DOHH2 (cell line): ENCODE data around the gene PPP1R1B.

Experiments
- H3F3A ChIP-seq: fragments of 200-600 bp; sonication (generic), shearing (Covaris generic); 2 replicates; pipeline ENCODE4 v1.6.0; 2016; ENCODE audit warnings: antibody characterized with exemption, mild to moderate bottlenecking; ENCODE audit not compliant: control insufficient read depth, insufficient read depth
- H3K27ac ChIP-seq: fragments of 200-600 bp; sonication (generic); 2 replicates; pipeline ENCODE4 v1.5.1; 2014; ENCODE audit warnings: low read depth, mild to moderate bottlenecking, low read length, moderate library complexity
- H3K27me3 ChIP-seq: fragments of 200-600 bp; sonication (generic); 2 replicates; pipeline ENCODE4 v1.6.1; 2014; ENCODE audit warnings: mild to moderate bottlenecking, low read length, mixed read lengths; ENCODE audit not compliant: control insufficient read depth
- H3K36me3 ChIP-seq: fragments of 200-600 bp; sonication (generic); 2 replicates; pipeline ENCODE4 v1.6.1; 2014; ENCODE audit warnings: mild to moderate bottlenecking, low read length, moderate library complexity, mixed read lengths; ENCODE audit not compliant: control insufficient read depth
- H3K4me1 ChIP-seq: fragments of 200-600 bp; sonication (generic); 2 replicates; pipeline ENCODE4 v1.6.1; 2014; ENCODE audit warnings: mild to moderate bottlenecking, low read length, mixed read lengths; ENCODE audit not compliant: control insufficient read depth
- H3K4me2 ChIP-seq: fragments of 200-600 bp; sonication (generic); 2 replicates; pipeline ENCODE4 v1.6.0; 2014; ENCODE audit warnings: mild to moderate bottlenecking, low read length, moderate library complexity
- H3K4me3 ChIP-seq: fragments of 200-600 bp; sonication (generic); 2 replicates; pipeline ENCODE4 v1.5.1; 2014; ENCODE audit warnings: mild to moderate bottlenecking, low read length, mixed read lengths
- H3K79me2 ChIP-seq: fragments of 200-600 bp; sonication (generic); 2 replicates; pipeline ENCODE4 v1.6.1; 2014; ENCODE audit warnings: mild to moderate bottlenecking, low read length, mixed read lengths; ENCODE audit not compliant: control insufficient read depth
- H3K9me2 ChIP-seq: fragments of 200-600 bp; sonication (generic); replicated peaks from 2 replicates; pipeline ENCODE4 v1.6.1; 2014; ENCODE audit warnings: mild to moderate bottlenecking, low read length, mixed read lengths; ENCODE audit not compliant: control insufficient read depth
- H3K9me3 ChIP-seq: fragments of 200-600 bp; sonication (generic); 2 replicates; pipeline ENCODE4 v1.6.1; 2014; ENCODE audit warnings: antibody characterized with exemption, low read length, mixed read lengths; ENCODE audit not compliant: control insufficient read depth, insufficient read depth
- H4K20me1 ChIP-seq: fragments of 200-600 bp; sonication (generic); 2 replicates; pipeline ENCODE4 v1.6.0; 2014; ENCODE audit warnings: low read depth, mild to moderate bottlenecking, antibody characterized with exemption, low read length, moderate library complexity; ENCODE audit not compliant: control insufficient read depth, insufficient read depth
- EZH2phosphoT487 ChIP-seq: fragments of 200-600 bp; sonication (generic); IDR thresholded peaks from 2 replicates; pipeline ENCODE4 v1.6.1; 2017; ENCODE audit warnings: borderline replicate concordance, mild to moderate bottlenecking, antibody characterized with exemption, low read length, moderate library complexity, mixed read lengths
- TF ChIP-seq, protein P1 (sequence below): fragments of 200-600 bp; sonication (generic); IDR thresholded peaks from one replicate; pipeline ENCODE4 v1.5.1; 2014; ENCODE audit warnings: antibody characterized with exemption, mild to moderate bottlenecking, low read depth, low read length; ENCODE audit not compliant: poor library complexity, severe bottlenecking

Gene PPP1R1B

DNA sequence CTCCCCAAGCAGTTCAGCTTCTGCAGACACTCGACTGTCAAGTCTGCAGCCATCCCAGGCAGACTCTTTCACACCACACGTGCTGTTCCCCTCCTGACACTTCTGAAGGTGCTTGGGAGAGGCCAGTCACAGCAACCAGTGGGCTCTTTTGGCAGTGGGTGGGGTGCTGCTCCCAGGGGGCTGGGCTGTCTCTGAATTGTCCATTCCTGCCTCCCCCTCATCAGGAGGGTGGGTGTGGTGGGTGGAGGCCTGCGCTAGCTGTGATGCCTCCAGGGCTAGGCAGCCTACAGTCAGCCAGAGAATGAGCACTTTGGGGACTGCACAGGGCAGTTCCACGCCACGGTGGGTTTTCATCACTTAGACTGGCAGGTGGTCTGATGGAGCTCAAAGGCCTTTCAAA, 20.5 kb downstream of the PPP1R1B start:
- H3K4me2 ChIP-seq: no peak overlapping the region
- no peaks in the 10 kb centered on the region for H3K27me3 ChIP-seq
- TF ChIP-seq EZH2phosphoT487: no peak
- TF ChIP-seq, protein P1, sequence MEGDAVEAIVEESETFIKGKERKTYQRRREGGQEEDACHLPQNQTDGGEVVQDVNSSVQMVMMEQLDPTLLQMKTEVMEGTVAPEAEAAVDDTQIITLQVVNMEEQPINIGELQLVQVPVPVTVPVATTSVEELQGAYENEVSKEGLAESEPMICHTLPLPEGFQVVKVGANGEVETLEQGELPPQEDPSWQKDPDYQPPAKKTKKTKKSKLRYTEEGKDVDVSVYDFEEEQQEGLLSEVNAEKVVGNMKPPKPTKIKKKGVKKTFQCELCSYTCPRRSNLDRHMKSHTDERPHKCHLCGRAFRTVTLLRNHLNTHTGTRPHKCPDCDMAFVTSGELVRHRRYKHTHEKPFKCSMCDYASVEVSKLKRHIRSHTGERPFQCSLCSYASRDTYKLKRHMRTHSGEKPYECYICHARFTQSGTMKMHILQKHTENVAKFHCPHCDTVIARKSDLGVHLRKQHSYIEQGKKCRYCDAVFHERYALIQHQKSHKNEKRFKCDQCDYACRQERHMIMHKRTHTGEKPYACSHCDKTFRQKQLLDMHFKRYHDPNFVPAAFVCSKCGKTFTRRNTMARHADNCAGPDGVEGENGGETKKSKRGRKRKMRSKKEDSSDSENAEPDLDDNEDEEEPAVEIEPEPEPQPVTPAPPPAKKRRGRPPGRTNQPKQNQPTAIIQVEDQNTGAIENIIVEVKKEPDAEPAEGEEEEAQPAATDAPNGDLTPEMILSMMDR: no peak
- no peaks in the 10 kb centered on the region for H3F3A ChIP-seq
- H3K9me3 ChIP-seq: no peaks in the 10 kb centered on the region
- no peaks in the 10 kb centered on the region for H3K36me3 ChIP-seq
- H3K27ac ChIP-seq: no peak overlapping the region
- H3K4me1 ChIP-seq: no peaks in the 10 kb centered on the region; the same call in 1 of the 2 replicates
- no peak overlapping the region for H3K4me3 ChIP-seq
- no peaks in the 10 kb centered on the region for H3K9me2 ChIP-seq
- peaks cover 48% of the 10 kb centered on the region for H3K79me2 ChIP-seq
- peaks cover 13% of the 10 kb centered on the region; the same call in 1 of the 2 replicates for H4K20me1 ChIP-seq

DNA sequence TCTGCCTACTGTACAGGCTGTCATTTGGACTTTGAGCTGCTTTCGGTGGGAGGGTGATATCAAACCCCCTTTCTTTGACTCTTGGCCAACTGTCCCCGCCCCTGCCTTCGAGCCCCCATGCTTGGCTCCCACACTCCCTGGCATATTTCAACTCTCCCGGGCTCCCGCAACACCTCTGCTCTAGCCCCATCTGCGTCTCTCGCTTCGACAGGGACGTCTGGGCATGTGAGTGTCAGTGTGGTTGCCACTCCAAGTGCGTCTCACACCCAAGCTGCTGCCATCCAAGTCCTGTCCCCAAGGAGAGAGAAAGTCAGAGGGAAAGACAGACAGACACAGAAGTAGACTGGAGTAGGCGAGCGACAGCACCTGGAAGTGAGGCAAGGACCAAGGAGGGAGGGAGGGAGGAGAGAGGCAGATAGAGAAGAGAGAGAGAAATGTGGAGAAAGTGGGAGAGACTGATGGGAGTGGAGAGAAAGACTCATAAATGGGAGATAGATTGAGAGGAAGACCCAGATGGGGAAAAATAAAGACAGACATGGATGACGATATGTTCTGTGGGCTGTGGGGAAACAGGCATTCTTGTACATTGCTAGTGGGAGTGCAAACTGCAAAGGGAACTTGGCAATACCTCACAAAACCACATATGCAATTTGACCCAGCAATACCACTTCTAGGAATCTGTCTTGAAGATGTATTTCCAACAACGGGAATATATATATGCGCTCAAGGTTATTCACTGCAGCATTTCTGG, 22.0 kb downstream of the PPP1R1B start:
- no peaks in the 10 kb centered on the region for H3K36me3 ChIP-seq
- TF ChIP-seq, protein P1: no peak
- no peak for TF ChIP-seq EZH2phosphoT487
- no peak overlapping the region for H3K4me2 ChIP-seq
- no peaks in the 10 kb centered on the region for H3K9me3 ChIP-seq
- no peaks in the 10 kb centered on the region for H3K4me1 ChIP-seq
- no peak overlapping the region for H3K4me3 ChIP-seq
- no peaks in the 10 kb centered on the region for H3F3A ChIP-seq
- peaks cover 35% of the 10 kb centered on the region for H3K79me2 ChIP-seq
- H3K27ac ChIP-seq: no peak overlapping the region
- no peaks in the 10 kb centered on the region for H3K9me2 ChIP-seq
- H3K27me3 ChIP-seq: no peaks in the 10 kb centered on the region
- 0 out of 2 replicates have a peak, but pooled peaks cover 4% of the 10 kb centered on the region for H4K20me1 ChIP-seq

- Histone ChIP-seq H3K36me3 (peaks cover 4% of the 10 kb centered on the region; the same call in 1 of the 2 replicates), H3K27ac (no peak overlapping the region), H3K27me3 (no peaks in the 10 kb centered on the region), H3K9me3 (no peaks in the 10 kb centered on the region), H3K4me1 (no peaks in the 10 kb centered on the region; the same call in 1 of the 2 replicates), H3K79me2 (peaks cover 24% of the 10 kb centered on the region), H4K20me1 (0 out of 2 replicates have a peak, but pooled peaks cover under 1% of the 10 kb centered on the region), H3K9me2 (no peaks in the 10 kb centered on the region), H3F3A (no peaks in the 10 kb centered on the region), H3K4me2 (no peak overlapping the region), H3K4me3 (no peak overlapping the region)
- TF ChIP-seq, protein P1: no peak
- no peak for TF ChIP-seq EZH2phosphoT487
These were observed 23.4 kb downstream of the PPP1R1B start for GRCh38 chr17:39650121-39650579.
